Activated naive CD8-positive, alpha-beta T cell treated with anti-CD3 and anti-CD28 coated beads for 36 hours (primary cell): ENCODE results near the gene LEO1. TPM values are rescaled to one million over a fixed set of nuclear protein-coding genes. Genes with fewer than 3 reads are reported as not detected.

Source experiments
- DNase-seq: peaks from one replicate; pipeline ENCODE4 v3.0.0; 2021
- H3K27ac Mint-ChIP-seq: one replicate; pipeline ENCODE4 v1.8.0; 2022; ENCODE audit warnings: mild to moderate bottlenecking, moderate library complexity, mixed read lengths
- H3K27me3 Mint-ChIP-seq: one replicate; pipeline ENCODE4 v1.8.0; 2022; ENCODE audit warnings: mild to moderate bottlenecking, mixed read lengths
- H3K36me3 Mint-ChIP-seq: one replicate; pipeline ENCODE4 v1.8.0; 2021; ENCODE audit warnings: mild to moderate bottlenecking, mixed read lengths
- H3K4me1 Mint-ChIP-seq: one replicate; pipeline ENCODE4 v1.8.0; 2021; ENCODE audit warnings: mixed read lengths
- H3K4me3 Mint-ChIP-seq: one replicate; pipeline ENCODE4 v1.8.0; 2022; ENCODE audit warnings: mild to moderate bottlenecking, moderate library complexity, mixed read lengths
- H3K9me3 Mint-ChIP-seq: one replicate; pipeline ENCODE4 v1.8.0; 2022; ENCODE audit warnings: mixed read lengths
- total RNA-seq, 2 experiments: library from RNA; stranded (reverse); gene quantifications; one replicate each; pipeline ENCODE4 v1.2.3, GENCODE V29; 2021

LEO1 gene
- 10 to 100 TPM; 31.8 to 32.2 TPM for total RNA-seq

DNA sequence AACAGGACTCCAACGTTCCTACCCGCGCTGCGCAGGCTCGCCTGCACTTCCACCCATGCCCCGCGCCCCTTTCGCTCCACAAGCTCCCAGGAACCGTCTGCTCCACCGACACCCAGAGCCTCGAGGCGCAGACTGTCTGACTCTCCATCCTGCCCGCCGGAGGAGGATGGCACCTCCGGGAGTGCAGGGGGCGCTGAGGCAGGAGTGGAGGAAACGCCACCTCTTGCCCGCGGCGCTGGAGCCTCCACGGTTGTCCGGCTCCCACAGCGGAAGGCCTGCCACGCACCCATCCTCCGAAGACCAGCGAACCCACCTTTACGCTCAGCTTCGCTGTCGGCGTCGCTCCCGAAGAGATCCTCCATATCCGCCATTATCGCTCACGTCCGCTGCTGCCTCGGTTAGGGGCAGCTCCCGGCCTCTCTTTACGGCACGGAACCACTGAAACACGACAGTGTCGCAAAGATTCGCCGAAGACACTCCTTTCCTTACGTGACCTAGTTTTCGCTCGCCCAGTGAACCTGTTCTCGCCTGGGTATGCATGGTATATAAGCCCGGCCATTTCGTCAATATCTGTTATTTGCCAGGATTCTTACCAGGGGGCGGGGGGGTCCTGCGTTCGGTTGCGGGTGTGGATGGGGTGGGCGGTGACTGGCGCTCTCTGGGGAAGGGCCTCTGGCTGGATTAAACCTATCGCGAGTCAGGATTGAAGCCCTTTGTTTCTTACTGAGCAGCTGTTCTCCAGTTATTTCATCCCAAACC lies at the start of gene LEO1:
TSS of gene LEO1 (minus strand) at position 404 of the 759 bp plus-strand sequence. CDS start at position 371, 33 bp downstream.
- Mint-ChIP-seq H3K4me1 (peaks cover 18% of the 10 kb centered on the region), H3K36me3 (peaks cover 26% of the 10 kb centered on the region), H3K27me3 (peaks cover 4% of the 10 kb centered on the region), H3K27ac (peak within 1 kb of the TSS; percentile 93), H3K4me3 (peak within 1 kb of the TSS; percentile 96), H3K9me3 (peaks cover 7% of the 10 kb centered on the region)
- peak; percentile 85 for DNase-seq

- Mint-ChIP-seq H3K27ac (peak overlapping the region; percentile 91), H3K27me3 (peaks cover 4% of the 10 kb centered on the region), H3K4me1 (peaks cover 39% of the 10 kb centered on the region), H3K4me3 (peak overlapping the region; percentile 88), H3K9me3 (no peaks in the 10 kb centered on the region), H3K36me3 (peaks cover 9% of the 10 kb centered on the region)
- DNase-seq = peak; percentile 65
Observed at GRCh38 chr15:52021128-52021671, 49.6 kb upstream of the LEO1 start.

DNA sequence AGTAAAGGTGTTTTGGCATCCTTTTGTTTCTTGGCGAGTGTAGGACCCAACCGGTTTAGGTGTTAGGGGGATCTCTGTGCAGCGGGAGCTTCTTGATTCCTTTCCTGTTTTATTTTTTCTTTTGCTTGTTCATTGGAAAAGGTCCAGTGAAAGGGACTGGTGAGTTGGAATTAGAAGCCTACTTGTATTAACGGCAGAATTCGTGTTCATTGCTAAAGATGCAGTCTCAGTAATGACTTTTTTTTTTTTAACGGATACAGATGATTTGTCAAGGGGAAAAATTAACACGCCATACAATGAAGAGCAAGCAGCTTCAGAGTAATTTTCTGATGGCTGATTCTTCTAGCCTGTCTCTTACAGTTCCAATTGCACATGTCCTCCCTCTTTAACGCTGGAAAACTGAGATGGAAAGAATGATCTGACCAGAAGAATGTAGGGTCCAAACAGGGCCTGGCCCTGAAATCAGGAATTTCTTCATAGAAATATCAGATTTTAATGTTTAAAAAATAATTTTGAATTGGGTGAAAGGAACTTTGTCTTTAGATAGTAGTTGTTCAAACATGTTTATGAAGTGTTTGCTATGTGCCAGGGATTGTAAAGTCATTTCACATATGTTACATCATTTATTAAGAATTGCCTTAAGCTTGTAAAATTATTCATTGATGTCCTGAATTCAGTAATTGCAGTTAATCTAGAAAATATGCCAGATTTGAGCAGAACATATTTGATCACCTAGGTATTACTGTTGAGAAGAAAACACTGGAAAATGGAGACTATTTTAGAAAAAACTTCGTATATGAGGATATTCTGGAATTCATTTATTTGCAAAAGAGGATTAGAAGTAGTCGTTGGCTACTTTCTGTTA lies 48.9 kb upstream of the LEO1 start:
- no peak for DNase-seq
- Mint-ChIP-seq H3K27ac (peak overlapping the region; percentile 91), H3K36me3 (peaks cover 9% of the 10 kb centered on the region), H3K4me1 (peaks cover 33% of the 10 kb centered on the region), H3K27me3 (peaks cover 4% of the 10 kb centered on the region), H3K4me3 (peak overlapping the region; percentile 88), H3K9me3 (no peaks in the 10 kb centered on the region)

DNA sequence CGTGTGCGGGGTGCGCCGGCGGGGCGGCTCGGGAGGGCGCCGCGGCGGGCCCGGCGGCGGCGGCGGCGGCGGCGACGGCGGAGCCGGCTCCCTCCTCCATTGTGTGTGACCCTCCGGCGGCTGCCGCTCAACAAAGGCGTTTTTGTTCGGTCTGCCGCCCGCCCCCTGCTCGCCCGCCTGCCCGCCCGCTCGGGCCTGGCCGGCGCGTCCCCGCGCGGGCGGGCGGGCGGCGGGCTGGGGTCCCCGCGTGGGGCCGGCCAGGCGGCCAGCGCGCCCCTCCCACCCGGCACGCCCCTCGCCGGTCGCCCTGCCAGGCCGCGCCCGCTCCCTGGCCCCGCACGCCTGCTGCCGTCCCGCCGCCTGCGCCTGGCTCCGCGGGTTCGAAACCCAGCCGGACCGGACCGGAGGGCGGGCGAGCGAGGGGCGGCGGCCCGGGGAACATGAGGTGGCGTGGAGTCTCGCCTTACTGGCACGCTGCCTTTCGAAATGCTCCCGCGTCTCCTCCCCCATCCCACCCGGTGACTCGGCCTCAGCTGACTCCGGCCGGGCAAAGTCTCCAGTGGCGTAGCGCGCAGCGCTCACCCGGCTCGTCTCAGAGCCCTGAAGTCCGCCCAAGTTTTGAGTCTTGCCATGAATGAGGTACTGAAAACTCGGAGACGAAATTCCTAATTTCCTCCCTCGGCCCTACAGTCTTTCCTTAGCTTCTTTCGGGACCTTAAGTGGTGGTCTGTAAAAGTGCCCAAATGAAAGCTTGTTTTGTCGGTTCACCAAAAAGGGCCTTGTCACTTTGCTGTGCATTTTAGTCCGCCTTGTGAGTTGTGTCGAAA lies 48.0 kb upstream of the LEO1 start:
- Mint-ChIP-seq H3K4me3 (peak overlapping the region; percentile 94), H3K27me3 (peaks cover 4% of the 10 kb centered on the region), H3K9me3 (no peaks in the 10 kb centered on the region), H3K27ac (peak overlapping the region; percentile 99), H3K4me1 (peaks cover 33% of the 10 kb centered on the region), H3K36me3 (peaks cover 9% of the 10 kb centered on the region)
- peak; percentile 73 for DNase-seq

- peaks cover 4% of the 10 kb centered on the region for H3K27me3 Mint-ChIP-seq
- H3K9me3 Mint-ChIP-seq = no peaks in the 10 kb centered on the region
- peak; percentile 96 for DNase-seq
- peak within 1 kb of the TSS; percentile 99 for H3K27ac Mint-ChIP-seq
- H3K4me3 Mint-ChIP-seq = peak within 1 kb of the TSS; percentile 94
- H3K36me3 Mint-ChIP-seq = peaks cover 9% of the 10 kb centered on the region
- H3K4me1 Mint-ChIP-seq = peaks cover 35% of the 10 kb centered on the region
Observed at GRCh38 chr15:52018693-52019393, 47.3 kb upstream of the LEO1 start, which contains the start of gene MAPK6. TSS of gene MAPK6 (plus strand) at chr15:52019219. CDS start at chr15:52046461, 27,242 bp downstream.

GRCh38 chr15:52018244-52018643 lies 46.7 kb upstream of the LEO1 start:
- peak overlapping the region; percentile 99 for H3K27ac Mint-ChIP-seq
- peaks cover 4% of the 10 kb centered on the region for H3K27me3 Mint-ChIP-seq
- H3K4me3 Mint-ChIP-seq = peak overlapping the region; percentile 94
- no peak for DNase-seq
- peaks cover 8% of the 10 kb centered on the region for H3K36me3 Mint-ChIP-seq
- H3K9me3 Mint-ChIP-seq = no peaks in the 10 kb centered on the region
- H3K4me1 Mint-ChIP-seq = peaks cover 41% of the 10 kb centered on the region

GRCh38 chr15:52016316-52016715 lies 44.7 kb upstream of the LEO1 start:
- Mint-ChIP-seq H3K36me3 (peaks cover 8% of the 10 kb centered on the region), H3K9me3 (no peaks in the 10 kb centered on the region), H3K4me3 (no peak overlapping the region), H3K27me3 (peaks cover 4% of the 10 kb centered on the region), H3K27ac (no peak overlapping the region), H3K4me1 (peaks cover 34% of the 10 kb centered on the region)
- DNase-seq = no peak

DNA sequence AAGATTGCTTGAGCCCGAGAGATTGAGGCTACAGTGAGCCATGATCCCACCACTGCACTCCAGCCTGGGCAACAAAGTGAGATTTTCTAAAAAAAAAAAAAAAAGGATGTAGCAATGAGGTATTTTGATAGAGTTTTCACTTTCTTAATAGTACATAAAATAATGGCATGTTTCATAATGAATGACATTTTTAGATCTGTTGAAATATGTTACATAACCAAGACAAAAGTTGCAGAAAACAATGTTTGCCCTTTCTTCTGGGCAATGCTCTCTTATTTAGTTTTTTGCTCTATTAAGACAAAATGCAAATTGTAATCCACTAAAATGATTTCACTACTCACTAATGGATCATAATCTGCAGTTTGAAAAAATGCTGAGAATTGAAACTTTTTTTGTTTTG lies 43.0 kb upstream of the LEO1 start:
- H3K4me3 Mint-ChIP-seq = no peak overlapping the region
- peaks cover 25% of the 10 kb centered on the region for H3K4me1 Mint-ChIP-seq
- peaks cover 2% of the 10 kb centered on the region for H3K36me3 Mint-ChIP-seq
- peaks cover 4% of the 10 kb centered on the region for H3K27me3 Mint-ChIP-seq
- DNase-seq = no peak
- H3K9me3 Mint-ChIP-seq = no peaks in the 10 kb centered on the region
- H3K27ac Mint-ChIP-seq = no peak overlapping the region

DNA sequence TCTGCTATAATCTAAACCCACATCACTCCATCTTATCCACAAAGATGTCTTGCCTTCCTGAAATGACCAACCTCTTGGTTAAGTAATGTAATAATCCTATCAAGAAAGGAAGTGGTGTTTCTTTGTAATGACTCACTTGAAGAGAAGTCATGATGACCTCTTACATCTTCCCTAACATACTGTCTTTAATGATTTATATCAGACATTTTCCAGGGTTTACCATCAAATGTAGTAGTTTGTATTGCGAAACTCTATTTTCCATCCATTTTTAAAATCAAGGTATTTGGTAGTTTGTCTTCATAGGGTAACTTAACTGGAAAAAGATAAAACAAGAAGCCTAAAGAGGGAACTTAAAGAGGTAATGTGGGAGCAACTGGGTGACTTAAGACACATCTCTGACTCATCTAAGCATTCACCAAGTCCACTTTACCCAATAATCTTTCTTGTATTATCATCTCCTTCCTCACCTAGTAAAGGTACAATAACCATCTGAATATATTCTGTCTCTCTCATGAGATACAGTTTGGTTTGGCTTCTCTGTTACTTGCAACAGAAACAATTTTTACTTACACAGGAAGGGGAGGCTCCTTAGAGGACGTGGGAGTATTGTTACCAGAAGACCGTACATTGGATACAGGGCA lies 41.7 kb upstream of the LEO1 start:
- Mint-ChIP-seq H3K36me3 (no peaks in the 10 kb centered on the region), H3K4me1 (peaks cover 30% of the 10 kb centered on the region), H3K27me3 (no peaks in the 10 kb centered on the region), H3K27ac (peak overlapping the region; percentile 93), H3K9me3 (no peaks in the 10 kb centered on the region), H3K4me3 (no peak overlapping the region)
- no peak for DNase-seq

- DNase-seq = no peak
- H3K4me1 Mint-ChIP-seq = peaks cover 30% of the 10 kb centered on the region
- H3K27ac Mint-ChIP-seq = no peak overlapping the region
- no peak overlapping the region for H3K4me3 Mint-ChIP-seq
- no peaks in the 10 kb centered on the region for H3K9me3 Mint-ChIP-seq
- no peaks in the 10 kb centered on the region for H3K27me3 Mint-ChIP-seq
- no peaks in the 10 kb centered on the region for H3K36me3 Mint-ChIP-seq
Observed at GRCh38 chr15:52012210-52012609, 40.6 kb upstream of the LEO1 start.

GRCh38 chr15:52011711-52012144 lies 40.1 kb upstream of the LEO1 start:
- H3K4me1 Mint-ChIP-seq = peaks cover 34% of the 10 kb centered on the region
- DNase-seq = no peak
- no peak overlapping the region for H3K4me3 Mint-ChIP-seq
- H3K27me3 Mint-ChIP-seq = no peaks in the 10 kb centered on the region
- H3K9me3 Mint-ChIP-seq = no peaks in the 10 kb centered on the region
- no peak overlapping the region for H3K27ac Mint-ChIP-seq
- no peaks in the 10 kb centered on the region for H3K36me3 Mint-ChIP-seq

DNA sequence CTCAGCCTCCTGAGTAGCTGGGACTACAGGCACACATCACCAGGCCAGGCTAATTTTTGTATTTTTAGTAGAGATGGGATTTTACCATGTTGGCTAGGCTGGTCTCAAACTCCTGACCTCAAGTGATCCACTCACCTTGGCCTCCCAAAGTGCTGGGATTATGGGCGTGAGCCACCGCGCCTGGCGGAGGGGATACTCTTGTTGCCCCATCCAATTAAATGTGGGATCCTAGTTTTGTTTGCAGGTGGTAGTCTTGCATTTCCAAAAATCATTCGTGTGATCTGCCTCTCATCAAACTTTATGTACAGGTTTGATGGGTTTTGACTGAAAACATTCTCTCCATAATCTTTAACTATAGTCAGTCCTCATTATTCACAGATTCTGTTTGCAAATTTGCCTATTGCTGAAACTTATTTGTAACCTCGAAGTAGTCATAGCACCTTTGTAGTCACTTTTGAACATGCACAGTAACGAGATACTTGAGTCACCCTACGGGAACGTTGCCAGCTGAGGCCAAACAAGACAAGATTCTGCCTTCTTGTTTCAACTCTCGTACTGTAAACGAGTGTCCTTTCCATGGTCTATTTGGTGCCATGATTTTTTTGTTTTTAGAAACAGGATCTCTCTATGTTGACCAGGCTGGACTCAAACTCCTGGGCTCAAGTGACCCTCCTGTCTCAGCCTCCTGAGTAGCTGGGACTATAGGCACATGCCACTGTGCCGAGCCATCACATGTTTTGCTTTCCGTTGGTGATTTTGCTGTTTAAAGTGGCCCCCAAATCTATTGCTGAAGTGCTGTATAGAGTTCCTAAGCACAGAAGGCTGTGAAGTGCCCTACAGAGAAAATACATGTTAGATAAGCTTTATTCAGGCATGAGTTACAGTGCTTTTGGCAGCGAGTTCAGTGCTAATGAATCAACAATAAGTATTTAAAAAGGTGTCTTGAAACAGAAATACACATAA lies 39.3 kb upstream of the LEO1 start:
- H3K9me3 Mint-ChIP-seq = no peaks in the 10 kb centered on the region
- H3K4me3 Mint-ChIP-seq = no peak overlapping the region
- peaks cover 41% of the 10 kb centered on the region for H3K4me1 Mint-ChIP-seq

More for the DNA sequence above, 39.3 kb upstream of the LEO1 start:
- H3K27ac Mint-ChIP-seq = no peak overlapping the region
- no peaks in the 10 kb centered on the region for H3K27me3 Mint-ChIP-seq
- peak; percentile 31 for DNase-seq
- H3K36me3 Mint-ChIP-seq = no peaks in the 10 kb centered on the region
